Osteoblast (primary cell): Measurements from ENCODE around the gene THAP8. TPM values are rescaled to one million over a fixed set of nuclear protein-coding genes. Genes with fewer than 3 reads are reported as not detected.
"Not testable (repeated sequence)": the region's sequence is repeated elsewhere in the genome, so short reads cannot be mapped to it uniquely, and the experiment has no call there.

Experiments used
- DNase-seq: peaks from one replicate; pipeline ENCODE4 v3.0.0; 2011; ENCODE audit warnings: low spot score, mixed read lengths; ENCODE audit not compliant: insufficient read length; ENCODE audit errors: missing footprints
- H2AFZ ChIP-seq: 2 replicates; pipeline ENCODE4 v1.6.0; 2011; ENCODE audit warnings: mild to moderate bottlenecking, low read length
- H3K27ac ChIP-seq: 2 replicates; pipeline ENCODE4 v1.5.1; 2011; ENCODE audit warnings: mild to moderate bottlenecking, low read depth, low read length, moderate library complexity
- H3K27me3 ChIP-seq: 2 replicates; pipeline ENCODE4 v1.6.0; 2012; ENCODE audit warnings: mild to moderate bottlenecking, control low read depth, inconsistent platforms, low read length, moderate library complexity; ENCODE audit not compliant: insufficient read depth
- H3K36me3 ChIP-seq: 2 replicates; pipeline ENCODE4 v1.5.1; 2011; ENCODE audit warnings: mild to moderate bottlenecking, low read length, control low read depth, moderate library complexity; ENCODE audit not compliant: insufficient read depth
- H3K4me1 ChIP-seq: 2 replicates; pipeline ENCODE4 v1.5.1; 2011; ENCODE audit warnings: mild to moderate bottlenecking, low read length, control low read depth, moderate library complexity; ENCODE audit not compliant: insufficient read depth
- H3K4me2 ChIP-seq: 2 replicates; pipeline ENCODE4 v1.6.0; 2011; ENCODE audit warnings: mild to moderate bottlenecking, low read length; ENCODE audit not compliant: insufficient read depth
- H3K4me3 ChIP-seq: fragments of 200-600 bp; sonication (generic); 3 replicates; pipeline ENCODE4 v1.5.1; 2012; ENCODE audit warnings: mild to moderate bottlenecking, low read length, inconsistent platforms; ENCODE audit not compliant: insufficient read depth
- H3K79me2 ChIP-seq: 2 replicates; pipeline ENCODE4 v1.6.0; 2012; ENCODE audit warnings: mild to moderate bottlenecking, low read length, control low read depth, inconsistent platforms; ENCODE audit not compliant: insufficient read depth
- H3K9me3 ChIP-seq: 2 replicates; pipeline ENCODE4 v1.5.1; 2011; ENCODE audit warnings: low read depth, low read length, control low read depth
- H4K20me1 ChIP-seq: 2 replicates; pipeline ENCODE4 v1.6.0; 2012; ENCODE audit warnings: mild to moderate bottlenecking, low read length, control low read depth; ENCODE audit not compliant: insufficient read depth
- total RNA-seq: library from RNA; depleted of rRNA; stranded (reverse); fragments of >200 nt; gene quantifications from 2 replicates; pipeline ENCODE4 v1.2.3, GENCODE V29; 2012
- TF ChIP-seq, protein P1 (sequence below): IDR thresholded peaks from 2 replicates; pipeline ENCODE4 v1.5.1; 2011; ENCODE audit warnings: mild to moderate bottlenecking, low read depth, low read length, moderate library complexity; ENCODE audit errors: extremely low read depth

Gene THAP8
- total RNA-seq, 1 donor, result 5.1 TPM

DNA sequence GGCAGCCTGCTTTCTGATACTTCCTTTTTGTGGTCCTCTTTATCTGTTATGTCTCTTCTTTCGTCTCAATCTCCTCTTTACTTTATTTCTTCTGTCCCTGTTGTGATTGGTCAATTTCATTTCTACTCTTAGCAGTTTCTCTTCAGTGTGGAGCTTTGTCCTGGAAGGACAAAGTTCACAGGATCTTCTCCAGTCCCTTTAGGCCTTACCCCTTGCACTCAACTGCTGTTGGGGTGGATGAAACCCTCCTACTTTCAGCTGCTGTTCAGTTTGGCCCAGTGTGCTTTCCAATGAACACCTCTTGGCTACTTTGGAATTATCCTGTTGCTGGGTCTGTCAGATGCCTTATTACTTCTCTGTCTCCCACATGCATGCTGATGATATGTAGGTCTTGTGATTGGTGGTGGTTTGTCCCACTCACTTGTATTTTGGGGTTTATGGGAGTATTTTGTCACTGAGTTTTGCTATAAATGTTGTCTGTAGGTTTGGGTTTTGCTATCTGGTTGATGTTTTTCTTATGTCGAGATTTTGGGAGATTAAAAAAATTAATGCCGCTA lies 25.4 kb upstream of the THAP8 start:
- Histone ChIP-seq H3K4me2 (no peak overlapping the region), H3K9me3 (no peaks in the 10 kb centered on the region), H2AFZ (no peak overlapping the region), H3K4me1 (no peaks in the 10 kb centered on the region), H3K4me3 (no peak overlapping the region), H3K36me3 (peaks cover 24% of the 10 kb centered on the region), H3K27me3 (no peaks in the 10 kb centered on the region), H3K79me2 (no peaks in the 10 kb centered on the region), H3K27ac (no peak overlapping the region), H4K20me1 (no peaks in the 10 kb centered on the region)
- DNase-seq, result no peak
- TF ChIP-seq, protein P1, sequence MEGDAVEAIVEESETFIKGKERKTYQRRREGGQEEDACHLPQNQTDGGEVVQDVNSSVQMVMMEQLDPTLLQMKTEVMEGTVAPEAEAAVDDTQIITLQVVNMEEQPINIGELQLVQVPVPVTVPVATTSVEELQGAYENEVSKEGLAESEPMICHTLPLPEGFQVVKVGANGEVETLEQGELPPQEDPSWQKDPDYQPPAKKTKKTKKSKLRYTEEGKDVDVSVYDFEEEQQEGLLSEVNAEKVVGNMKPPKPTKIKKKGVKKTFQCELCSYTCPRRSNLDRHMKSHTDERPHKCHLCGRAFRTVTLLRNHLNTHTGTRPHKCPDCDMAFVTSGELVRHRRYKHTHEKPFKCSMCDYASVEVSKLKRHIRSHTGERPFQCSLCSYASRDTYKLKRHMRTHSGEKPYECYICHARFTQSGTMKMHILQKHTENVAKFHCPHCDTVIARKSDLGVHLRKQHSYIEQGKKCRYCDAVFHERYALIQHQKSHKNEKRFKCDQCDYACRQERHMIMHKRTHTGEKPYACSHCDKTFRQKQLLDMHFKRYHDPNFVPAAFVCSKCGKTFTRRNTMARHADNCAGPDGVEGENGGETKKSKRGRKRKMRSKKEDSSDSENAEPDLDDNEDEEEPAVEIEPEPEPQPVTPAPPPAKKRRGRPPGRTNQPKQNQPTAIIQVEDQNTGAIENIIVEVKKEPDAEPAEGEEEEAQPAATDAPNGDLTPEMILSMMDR, result no peak

DNA sequence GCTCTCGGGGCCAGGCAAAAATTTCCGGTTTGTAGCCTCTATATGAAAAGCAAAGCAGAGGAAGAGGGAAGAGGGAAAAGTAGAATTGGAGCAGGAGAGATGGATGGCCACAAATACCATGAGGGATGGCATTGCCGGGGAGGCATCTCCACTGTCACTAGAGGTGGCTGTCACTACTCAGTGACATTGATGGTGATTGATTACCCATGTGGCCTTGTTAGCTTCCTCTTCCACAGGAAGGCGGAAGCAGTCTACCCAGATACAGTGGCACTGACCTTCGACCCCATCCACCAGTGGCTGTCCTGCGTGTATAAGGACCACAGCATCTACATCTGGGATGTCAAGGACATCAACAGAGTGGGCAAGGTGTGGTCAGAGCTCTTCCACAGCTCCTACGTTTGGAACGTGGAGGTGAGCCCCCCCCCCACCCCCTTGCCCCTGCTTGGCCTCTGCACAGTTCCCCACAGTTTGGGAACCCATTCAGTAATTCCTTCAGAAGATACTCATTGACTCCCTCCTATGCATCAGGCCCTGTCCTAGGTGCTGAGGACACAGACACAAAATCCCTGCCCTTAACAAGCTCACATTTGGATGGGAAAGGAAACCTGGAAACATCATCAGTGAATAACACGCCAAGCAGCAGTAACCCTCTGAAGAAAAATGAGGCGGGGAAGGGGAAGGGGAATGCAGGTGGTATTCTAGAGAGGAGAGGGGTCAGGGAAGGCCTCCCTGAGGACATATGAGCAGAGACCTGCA lies 19.2 kb upstream of the THAP8 start:
- no peak overlapping the region for H3K4me2 ChIP-seq
- H3K4me1 ChIP-seq, result peaks cover 4% of the 10 kb centered on the region
- H3K9me3 ChIP-seq, result no peaks in the 10 kb centered on the region
- no peak overlapping the region for H3K27ac ChIP-seq
- no peaks in the 10 kb centered on the region for H3K79me2 ChIP-seq
- no peaks in the 10 kb centered on the region for H3K27me3 ChIP-seq
- H2AFZ ChIP-seq, result no peak overlapping the region
- H3K4me3 ChIP-seq, result no peak overlapping the region
- TF ChIP-seq, protein P1, result no peak
- peaks cover 20% of the 10 kb centered on the region for H3K36me3 ChIP-seq
- no peak for DNase-seq
- H4K20me1 ChIP-seq, result peaks cover 6% of the 10 kb centered on the region

DNA sequence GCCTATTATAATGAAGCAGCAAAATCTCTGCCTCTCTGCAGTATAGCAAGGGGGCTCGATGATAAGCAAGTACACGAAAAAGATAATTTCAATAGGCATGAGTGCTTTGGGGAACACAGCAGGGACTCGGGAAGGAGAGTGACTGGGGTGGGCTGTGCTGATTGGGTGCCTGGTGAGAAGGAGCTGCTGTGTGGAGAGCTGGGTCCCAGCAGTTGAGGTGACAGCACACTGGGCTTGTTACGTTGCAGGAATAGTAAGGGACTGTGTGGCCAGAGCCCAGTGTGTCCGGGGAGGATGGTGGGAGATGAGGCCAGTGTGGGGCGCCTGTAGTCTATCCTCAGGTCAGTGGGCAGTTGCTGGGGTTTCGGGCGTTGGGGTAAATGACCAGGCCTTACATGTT lies 18.0 kb upstream of the THAP8 start:
- H2AFZ ChIP-seq, result no peak overlapping the region
- no peak overlapping the region for H3K4me3 ChIP-seq
- no peaks in the 10 kb centered on the region for H3K79me2 ChIP-seq
- TF ChIP-seq, protein P1, result no peak
- H3K27me3 ChIP-seq, result no peaks in the 10 kb centered on the region
- peaks cover 20% of the 10 kb centered on the region for H3K36me3 ChIP-seq
- H3K27ac ChIP-seq, result no peak overlapping the region
- H3K4me1 ChIP-seq, result peaks cover 4% of the 10 kb centered on the region
- no peak for DNase-seq
- H4K20me1 ChIP-seq, result peaks cover 6% of the 10 kb centered on the region
- H3K9me3 ChIP-seq, result no peaks in the 10 kb centered on the region
- H3K4me2 ChIP-seq, result no peak overlapping the region

DNA sequence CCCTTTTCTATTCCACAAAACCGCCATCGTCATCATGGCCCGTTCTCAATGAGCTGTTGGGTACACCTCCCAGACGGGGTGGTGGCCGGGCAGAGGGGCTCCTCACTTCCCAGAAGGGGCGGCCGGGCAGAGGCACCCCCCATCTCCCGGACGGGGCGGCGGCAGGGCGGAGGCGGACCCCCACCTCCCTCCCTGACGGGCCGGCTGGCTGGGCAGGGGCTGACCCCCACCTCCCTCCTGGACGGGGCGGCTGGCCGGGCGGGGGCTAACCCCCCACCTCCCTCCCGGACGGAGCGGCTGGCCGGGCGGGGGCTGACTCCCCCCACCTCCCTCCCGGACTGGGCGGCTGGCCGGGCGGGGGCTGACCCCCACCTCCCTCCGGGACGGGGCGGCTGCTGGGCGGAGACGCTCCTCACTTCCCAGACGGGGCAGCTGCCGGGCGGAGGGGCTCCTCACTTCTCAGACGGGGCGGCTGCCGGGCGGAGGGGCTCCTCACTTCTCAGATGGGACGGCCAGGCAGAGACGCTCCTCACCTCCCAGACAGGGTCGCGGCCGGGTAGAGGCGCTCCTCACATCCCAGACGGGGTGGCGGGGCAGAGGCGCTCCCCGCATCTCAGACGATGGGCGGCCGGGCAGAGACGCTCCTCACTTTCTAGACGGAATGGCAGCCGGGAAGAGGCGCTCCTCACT lies 14.9 kb upstream of the THAP8 start:
- H4K20me1 ChIP-seq, H3K4me1 ChIP-seq, H3K27ac ChIP-seq, H3K9me3 ChIP-seq, H3K4me2 ChIP-seq, H2AFZ ChIP-seq, H3K79me2 ChIP-seq, H3K4me3 ChIP-seq, DNase-seq, H3K27me3 ChIP-seq: not testable (repeated sequence)
- H3K36me3 ChIP-seq, result peaks cover 28% of the 10 kb centered on the region
